ENCODE data around the gene FOLR2.
"Not testable (repeated sequence)": the region's sequence is repeated elsewhere in the genome, so short reads cannot be mapped to it uniquely, and the experiment has no call there.

FOLR2 gene

DNA sequence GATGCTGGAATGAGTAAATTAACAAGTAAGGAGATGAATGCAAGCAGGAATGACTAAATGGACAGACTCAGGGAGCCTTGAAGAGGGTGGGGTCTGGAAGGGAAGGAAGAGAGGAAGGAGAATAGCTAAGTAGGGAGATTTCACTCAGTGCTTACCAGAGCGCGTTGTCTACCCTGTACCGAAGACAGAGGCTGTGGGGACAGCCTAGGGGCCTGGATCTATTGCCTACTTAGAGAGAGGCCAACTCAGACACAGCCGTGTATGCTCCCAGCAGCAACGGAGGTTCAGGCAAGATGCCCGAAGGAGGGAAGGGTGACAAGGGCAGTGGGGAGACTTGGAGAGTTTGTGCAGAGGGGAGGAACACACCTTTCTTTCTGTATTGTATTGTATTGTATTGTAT is at the start of gene FOLR2:
Gene FOLR2 (plus strand): TSS at position 157 of the 400 bp plus-strand sequence. CDS start 1,791 bp downstream, outside the sequence.
- no peak for DNase-seq

GRCh38 chr11:72169046-72169555 is 47.5 kb upstream of the FOLR2 start:
- DNase-seq, result not testable (repeated sequence)

- DNase-seq, result not testable (repeated sequence)
Observed at GRCh38 chr11:72169754-72170153, 46.8 kb upstream of the FOLR2 start.

- DNase-seq, result not testable (repeated sequence)
Observed at GRCh38 chr11:72172043-72172442, 44.6 kb upstream of the FOLR2 start.

- no peak for DNase-seq
Observed at GRCh38 chr11:72173291-72173690, 43.3 kb upstream of the FOLR2 start.

GRCh38 chr11:72174302-72175070 is 42.1 kb upstream of the FOLR2 start:
- no peak for DNase-seq

- no peak for DNase-seq
Observed at GRCh38 chr11:72177656-72178055, 38.9 kb upstream of the FOLR2 start.

DNA sequence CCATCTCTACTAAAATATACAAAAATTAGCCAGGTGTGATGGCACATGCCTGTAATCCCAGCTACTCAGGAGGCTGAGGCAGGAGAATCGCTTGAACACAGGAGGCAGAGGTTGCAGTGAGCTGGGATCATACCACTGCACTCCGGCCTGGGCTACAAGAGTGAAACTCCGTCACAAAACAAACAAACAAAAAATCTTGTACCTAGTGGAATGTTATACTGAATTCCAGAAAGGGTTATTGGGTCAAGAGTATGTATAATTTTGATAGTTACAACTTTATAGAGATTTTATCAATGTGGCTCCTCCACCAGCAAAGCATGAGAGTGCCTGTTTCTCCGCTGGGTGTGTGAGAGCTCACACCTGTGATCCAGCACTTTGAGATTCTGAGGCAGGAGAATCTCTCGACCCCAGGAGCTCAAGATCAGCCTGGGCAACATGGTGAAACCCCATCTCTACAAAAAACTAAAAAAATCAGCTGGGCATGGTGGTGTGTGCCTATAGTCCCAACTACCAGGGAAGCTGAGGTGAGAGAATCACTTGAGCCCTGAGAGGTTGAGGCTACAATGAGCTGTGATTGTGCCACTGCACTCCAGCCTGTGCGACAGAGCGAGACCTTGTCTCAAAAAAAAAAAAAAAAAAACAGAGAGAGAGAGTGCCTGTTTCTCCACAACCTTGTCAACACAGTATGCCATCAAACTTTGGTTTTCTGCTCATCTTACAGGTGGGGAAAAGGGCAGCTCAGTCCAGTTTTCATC is 37.4 kb upstream of the FOLR2 start:
- no peak for DNase-seq

GRCh38 chr11:72179804-72180396 is 36.7 kb upstream of the FOLR2 start:
- no peak for DNase-seq

DNA sequence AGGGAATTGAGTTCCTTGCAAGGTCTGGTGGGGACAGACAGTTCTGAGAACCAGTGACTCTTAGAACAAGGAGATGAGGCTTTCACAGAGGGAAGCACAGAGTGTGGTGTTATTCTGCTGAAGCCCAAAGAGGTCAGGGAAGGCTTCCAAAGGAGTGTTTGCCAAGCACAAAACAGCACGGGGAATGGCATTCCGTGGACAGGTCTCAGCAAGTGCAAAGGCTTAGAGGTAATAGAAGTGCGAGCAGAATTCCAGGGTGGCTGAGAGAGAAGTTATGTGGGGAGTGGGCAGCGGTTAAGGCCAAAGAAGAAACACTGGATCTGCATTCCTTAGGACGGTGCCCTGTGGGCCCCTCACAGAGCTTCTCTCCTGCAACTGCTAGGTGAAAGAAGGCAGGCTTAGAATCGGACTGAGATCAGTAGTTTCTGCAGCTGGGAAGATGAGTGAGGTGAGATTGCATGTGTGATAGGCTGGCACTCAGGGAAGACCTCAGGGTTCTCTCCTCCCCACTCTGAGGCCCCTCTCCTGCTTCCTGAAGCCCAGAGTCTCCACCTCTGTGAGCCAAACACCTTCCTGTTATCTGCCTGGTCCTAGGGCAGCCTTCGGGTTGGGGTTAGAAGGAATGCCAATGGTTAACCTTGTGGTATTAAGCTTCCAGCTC is 35.6 kb upstream of the FOLR2 start:
- DNase-seq, result not testable (repeated sequence)

- DNase-seq, result not testable (repeated sequence)
Observed at GRCh38 chr11:72181553-72181958, 35.0 kb upstream of the FOLR2 start.

DNA sequence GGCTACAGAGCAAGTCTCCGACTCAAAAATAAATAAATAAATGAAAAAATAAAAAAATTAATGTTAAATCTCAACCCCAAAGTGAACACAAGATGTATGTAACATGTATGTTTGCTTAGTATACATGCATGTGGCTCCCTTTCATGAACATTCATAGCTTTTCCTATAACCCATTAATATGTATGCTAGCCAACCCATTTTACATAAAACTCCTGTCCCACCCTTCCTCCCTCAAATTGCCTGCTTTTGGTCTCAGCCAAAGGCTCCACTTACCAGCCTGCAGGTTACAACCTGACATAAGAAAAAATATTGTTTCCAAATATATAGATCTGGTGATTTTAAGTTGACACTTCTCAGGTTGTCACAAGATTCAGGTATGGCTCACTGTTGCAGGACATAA is 28.3 kb upstream of the FOLR2 start:
- DNase-seq, result no peak

GRCh38 chr11:72189455-72190250 is 26.9 kb upstream of the FOLR2 start:
- no peak for DNase-seq

DNA sequence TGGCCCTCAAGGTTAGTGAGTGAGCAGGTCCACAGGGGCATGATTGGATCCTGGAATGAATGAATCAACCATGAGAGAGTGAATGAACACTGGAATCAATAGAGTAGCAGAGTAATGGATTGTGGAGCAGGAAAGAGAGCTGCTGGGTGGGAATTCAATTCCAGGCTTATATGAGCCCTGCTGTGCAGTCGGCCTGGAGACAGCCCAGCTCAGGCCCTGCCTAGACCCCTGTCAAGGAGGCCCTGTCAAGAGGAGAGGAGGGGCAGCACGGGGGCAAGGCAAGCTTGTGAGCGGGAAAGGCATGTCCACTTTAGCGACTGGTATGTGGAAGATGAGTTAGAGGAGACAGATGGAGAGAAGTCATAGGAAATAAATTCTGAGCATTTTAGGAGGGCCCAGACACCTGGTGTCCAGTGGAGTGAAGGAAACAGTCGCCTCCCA is 25.9 kb upstream of the FOLR2 start:
- no peak for DNase-seq

DNA sequence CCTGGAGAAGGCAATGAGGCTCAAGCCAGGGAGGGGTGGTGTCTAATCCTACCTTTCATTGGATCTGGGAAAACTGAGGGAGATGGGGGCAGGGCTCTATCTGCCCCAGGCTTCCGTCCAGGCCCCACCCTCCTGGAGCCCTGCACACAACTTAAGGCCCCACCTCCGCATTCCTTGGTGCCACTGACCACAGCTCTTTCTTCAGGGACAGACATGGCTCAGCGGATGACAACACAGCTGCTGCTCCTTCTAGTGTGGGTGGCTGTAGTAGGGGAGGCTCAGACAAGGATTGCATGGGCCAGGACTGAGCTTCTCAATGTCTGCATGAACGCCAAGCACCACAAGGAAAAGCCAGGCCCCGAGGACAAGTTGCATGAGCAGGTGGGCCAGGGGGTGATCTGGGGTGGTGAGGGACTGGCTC is 24.6 kb upstream of the FOLR2 start, which contains the start of gene FOLR1:
Gene FOLR1 (plus strand): TSS at position 180 of the 421 bp plus-strand sequence. CDS start 34 bp downstream, at position 214.
- DNase-seq, result no peak

DNA sequence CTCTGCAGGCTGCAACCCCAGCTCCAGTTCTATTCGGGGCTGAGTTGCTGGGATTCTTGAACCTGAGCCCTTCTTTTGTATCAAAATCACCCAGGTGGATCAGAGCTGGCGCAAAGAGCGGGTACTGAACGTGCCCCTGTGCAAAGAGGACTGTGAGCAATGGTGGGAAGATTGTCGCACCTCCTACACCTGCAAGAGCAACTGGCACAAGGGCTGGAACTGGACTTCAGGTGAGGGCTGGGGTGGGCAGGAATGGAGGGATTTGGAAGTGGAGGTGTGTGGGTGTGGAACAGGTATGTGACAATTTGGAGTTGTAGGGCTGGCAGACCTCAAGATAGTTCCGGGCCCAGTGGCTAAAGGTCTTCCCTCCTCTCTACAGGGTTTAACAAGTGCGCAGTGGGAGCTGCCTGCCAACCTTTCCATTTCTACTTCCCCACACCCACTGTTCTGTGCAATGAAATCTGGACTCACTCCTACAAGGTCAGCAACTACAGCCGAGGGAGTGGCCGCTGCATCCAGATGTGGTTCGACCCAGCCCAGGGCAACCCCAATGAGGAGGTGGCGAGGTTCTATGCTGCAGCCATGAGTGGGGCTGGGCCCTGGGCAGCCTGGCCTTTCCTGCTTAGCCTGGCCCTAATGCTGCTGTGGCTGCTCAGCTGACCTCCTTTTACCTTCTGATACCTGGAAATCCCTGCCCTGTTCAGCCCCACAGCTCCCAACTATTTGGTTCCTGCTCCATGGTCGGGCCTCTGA is 20.9 kb upstream of the FOLR2 start:
- DNase-seq, result no peak

DNA sequence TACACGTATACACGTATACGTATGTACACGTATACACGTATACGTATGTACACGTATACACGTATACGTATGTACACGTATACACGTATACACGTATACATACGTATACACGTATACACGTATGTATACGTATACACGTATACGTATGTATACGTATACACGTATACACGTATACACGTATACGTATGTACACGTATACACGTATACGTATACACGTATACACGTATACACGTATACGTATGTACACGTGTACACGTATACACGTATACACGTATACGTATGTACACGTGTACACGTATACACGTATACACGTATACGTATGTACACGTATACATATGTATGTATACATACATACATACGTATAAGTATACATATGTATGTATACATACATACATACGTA is 15.1 kb upstream of the FOLR2 start:
- DNase-seq, result not testable (repeated sequence)

GRCh38 chr11:72202571-72202970 is 14.0 kb upstream of the FOLR2 start:
- no peak for DNase-seq

- DNase-seq, result no peak
Observed at GRCh38 chr11:72203163-72203562, 13.4 kb upstream of the FOLR2 start.

- DNase-seq, result no peak
Observed at GRCh38 chr11:72204886-72205285, 11.7 kb upstream of the FOLR2 start.

GRCh38 chr11:72206794-72207193 is 9.8 kb upstream of the FOLR2 start:
- DNase-seq, result not testable (repeated sequence)
